ENCODE measurements around the gene CCDC61. TPM values are rescaled to one million over a fixed set of nuclear protein-coding genes. Genes with fewer than 3 reads are reported as not detected.

The CCDC61 gene
- total and polyA plus RNA-seq, 2 of the 8 experiments (the other 6 are each of a cell fraction or from before 2014, with no cell fraction given), result 7.8 to 17.4 TPM

GRCh38 chr19:45955905-45956608, 39.2 kb upstream of the CCDC61 start (continued):
- TF ChIP-seq, protein P1, sequence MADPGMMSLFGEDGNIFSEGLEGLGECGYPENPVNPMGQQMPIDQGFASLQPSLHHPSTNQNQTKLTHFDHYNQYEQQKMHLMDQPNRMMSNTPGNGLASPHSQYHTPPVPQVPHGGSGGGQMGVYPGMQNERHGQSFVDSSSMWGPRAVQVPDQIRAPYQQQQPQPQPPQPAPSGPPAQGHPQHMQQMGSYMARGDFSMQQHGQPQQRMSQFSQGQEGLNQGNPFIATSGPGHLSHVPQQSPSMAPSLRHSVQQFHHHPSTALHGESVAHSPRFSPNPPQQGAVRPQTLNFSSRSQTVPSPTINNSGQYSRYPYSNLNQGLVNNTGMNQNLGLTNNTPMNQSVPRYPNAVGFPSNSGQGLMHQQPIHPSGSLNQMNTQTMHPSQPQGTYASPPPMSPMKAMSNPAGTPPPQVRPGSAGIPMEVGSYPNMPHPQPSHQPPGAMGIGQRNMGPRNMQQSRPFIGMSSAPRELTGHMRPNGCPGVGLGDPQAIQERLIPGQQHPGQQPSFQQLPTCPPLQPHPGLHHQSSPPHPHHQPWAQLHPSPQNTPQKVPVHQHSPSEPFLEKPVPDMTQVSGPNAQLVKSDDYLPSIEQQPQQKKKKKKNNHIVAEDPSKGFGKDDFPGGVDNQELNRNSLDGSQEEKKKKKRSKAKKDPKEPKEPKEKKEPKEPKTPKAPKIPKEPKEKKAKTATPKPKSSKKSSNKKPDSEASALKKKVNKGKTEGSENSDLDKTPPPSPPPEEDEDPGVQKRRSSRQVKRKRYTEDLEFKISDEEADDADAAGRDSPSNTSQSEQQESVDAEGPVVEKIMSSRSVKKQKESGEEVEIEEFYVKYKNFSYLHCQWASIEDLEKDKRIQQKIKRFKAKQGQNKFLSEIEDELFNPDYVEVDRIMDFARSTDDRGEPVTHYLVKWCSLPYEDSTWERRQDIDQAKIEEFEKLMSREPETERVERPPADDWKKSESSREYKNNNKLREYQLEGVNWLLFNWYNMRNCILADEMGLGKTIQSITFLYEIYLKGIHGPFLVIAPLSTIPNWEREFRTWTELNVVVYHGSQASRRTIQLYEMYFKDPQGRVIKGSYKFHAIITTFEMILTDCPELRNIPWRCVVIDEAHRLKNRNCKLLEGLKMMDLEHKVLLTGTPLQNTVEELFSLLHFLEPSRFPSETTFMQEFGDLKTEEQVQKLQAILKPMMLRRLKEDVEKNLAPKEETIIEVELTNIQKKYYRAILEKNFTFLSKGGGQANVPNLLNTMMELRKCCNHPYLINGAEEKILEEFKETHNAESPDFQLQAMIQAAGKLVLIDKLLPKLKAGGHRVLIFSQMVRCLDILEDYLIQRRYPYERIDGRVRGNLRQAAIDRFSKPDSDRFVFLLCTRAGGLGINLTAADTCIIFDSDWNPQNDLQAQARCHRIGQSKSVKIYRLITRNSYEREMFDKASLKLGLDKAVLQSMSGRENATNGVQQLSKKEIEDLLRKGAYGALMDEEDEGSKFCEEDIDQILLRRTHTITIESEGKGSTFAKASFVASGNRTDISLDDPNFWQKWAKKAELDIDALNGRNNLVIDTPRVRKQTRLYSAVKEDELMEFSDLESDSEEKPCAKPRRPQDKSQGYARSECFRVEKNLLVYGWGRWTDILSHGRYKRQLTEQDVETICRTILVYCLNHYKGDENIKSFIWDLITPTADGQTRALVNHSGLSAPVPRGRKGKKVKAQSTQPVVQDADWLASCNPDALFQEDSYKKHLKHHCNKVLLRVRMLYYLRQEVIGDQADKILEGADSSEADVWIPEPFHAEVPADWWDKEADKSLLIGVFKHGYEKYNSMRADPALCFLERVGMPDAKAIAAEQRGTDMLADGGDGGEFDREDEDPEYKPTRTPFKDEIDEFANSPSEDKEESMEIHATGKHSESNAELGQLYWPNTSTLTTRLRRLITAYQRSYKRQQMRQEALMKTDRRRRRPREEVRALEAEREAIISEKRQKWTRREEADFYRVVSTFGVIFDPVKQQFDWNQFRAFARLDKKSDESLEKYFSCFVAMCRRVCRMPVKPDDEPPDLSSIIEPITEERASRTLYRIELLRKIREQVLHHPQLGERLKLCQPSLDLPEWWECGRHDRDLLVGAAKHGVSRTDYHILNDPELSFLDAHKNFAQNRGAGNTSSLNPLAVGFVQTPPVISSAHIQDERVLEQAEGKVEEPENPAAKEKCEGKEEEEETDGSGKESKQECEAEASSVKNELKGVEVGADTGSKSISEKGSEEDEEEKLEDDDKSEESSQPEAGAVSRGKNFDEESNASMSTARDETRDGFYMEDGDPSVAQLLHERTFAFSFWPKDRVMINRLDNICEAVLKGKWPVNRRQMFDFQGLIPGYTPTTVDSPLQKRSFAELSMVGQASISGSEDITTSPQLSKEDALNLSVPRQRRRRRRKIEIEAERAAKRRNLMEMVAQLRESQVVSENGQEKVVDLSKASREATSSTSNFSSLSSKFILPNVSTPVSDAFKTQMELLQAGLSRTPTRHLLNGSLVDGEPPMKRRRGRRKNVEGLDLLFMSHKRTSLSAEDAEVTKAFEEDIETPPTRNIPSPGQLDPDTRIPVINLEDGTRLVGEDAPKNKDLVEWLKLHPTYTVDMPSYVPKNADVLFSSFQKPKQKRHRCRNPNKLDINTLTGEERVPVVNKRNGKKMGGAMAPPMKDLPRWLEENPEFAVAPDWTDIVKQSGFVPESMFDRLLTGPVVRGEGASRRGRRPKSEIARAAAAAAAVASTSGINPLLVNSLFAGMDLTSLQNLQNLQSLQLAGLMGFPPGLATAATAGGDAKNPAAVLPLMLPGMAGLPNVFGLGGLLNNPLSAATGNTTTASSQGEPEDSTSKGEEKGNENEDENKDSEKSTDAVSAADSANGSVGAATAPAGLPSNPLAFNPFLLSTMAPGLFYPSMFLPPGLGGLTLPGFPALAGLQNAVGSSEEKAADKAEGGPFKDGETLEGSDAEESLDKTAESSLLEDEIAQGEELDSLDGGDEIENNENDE (IDR thresholded peaks at IDR 0.05; ENCODE audit: insufficient replicate concordance, low read length), result no peak
- TF ChIP-seq CTCF (IDR thresholded peaks at IDR 0.05; ENCODE audit: control extremely low read depth in 1 of 3, insufficient read depth in 1 of 3, low read depth in 1 of 3, low read length in 3 of 3), result no peak
- TF ChIP-seq TAF1 (IDR thresholded peaks at IDR 0.05; ENCODE audit: low read depth, low read length), result no peak
- no peak for TF ChIP-seq ZNF274 (IDR thresholded peaks at IDR 0.05; ENCODE audit: borderline replicate concordance, extremely low read depth, low read length)
- no peak for TF ChIP-seq CBX8 (IDR thresholded peaks at IDR 0.05; ENCODE audit: borderline replicate concordance, low read depth, low read length)
- no peak for TF ChIP-seq SUZ12 (IDR thresholded peaks at IDR 0.05; ENCODE audit: low read length)
- no peak for TF ChIP-seq HDAC6 (IDR thresholded peaks at IDR 0.05; ENCODE audit: low read depth, low read length)
- no peak for TF ChIP-seq GTF2F1 (IDR thresholded peaks at IDR 0.05; ENCODE audit: borderline replicate concordance, low read depth, low read length)

All from H1 (cell line).